ENCODE data around the gene SPO11.
A peak's percentile ranks its signal among the peaks of the same experiment; 100 is the strongest.

SPO11 gene

GRCh38 chr20:57315083-57315975 lies 14.3 kb upstream of the SPO11 start:
- no peak overlapping the region for H2BK15ac ChIP-seq (ENCODE audit: low read length)
- H4K8ac ChIP-seq (ENCODE audit: low read depth, low read length), result no peak overlapping the region
- H3K9me3 ChIP-seq (replicated peaks in 1 of 2; ENCODE audit: control insufficient read depth in 2 of 2, insufficient read depth in 1 of 2, low read depth in 1 of 2, low read length in 2 of 2), result no peaks in the 10 kb centered on the region
- no peak overlapping the region for H4K91ac ChIP-seq (ENCODE audit: low read depth, low read length, poor library complexity)
- no peak overlapping the region for H3K4me3 ChIP-seq (ENCODE audit: low read length in 2 of 2)
- H3K36me3 ChIP-seq (replicated peaks in 1 of 2; ENCODE audit: control insufficient read depth in 2 of 2, insufficient read depth in 2 of 2, low read length in 2 of 2), result no peaks in the 10 kb centered on the region
- no peak overlapping the region for H3K14ac ChIP-seq (ENCODE audit: low read length)
- DNase-seq (ENCODE audit: low spot score), result no peak
- H3K18ac ChIP-seq (ENCODE audit: low read length), result no peak overlapping the region
- H3K4me1 ChIP-seq (ENCODE audit: control insufficient read depth in 2 of 2, insufficient read depth in 1 of 2, low read depth in 1 of 2, low read length in 2 of 2), result peaks cover 1 to 4% of the 10 kb centered on the region in 2 donors
- no peak overlapping the region for H3K9ac ChIP-seq (ENCODE audit: low read depth, low read length, poor library complexity)
- peaks cover 0 to 10% (median 0%) of the 10 kb centered on the region in 3 experiments for H3K27me3 ChIP-seq (ENCODE audit: control insufficient read depth in 3 of 3, insufficient read depth in 3 of 3, low read depth in 1 of 3, low read length in 3 of 3)
- no peak overlapping the region for H2BK120ac ChIP-seq (ENCODE audit: low read depth, low read length)
- H3K23ac ChIP-seq (ENCODE audit: low read depth, low read length, poor library complexity), result no peak overlapping the region
- H2AFZ ChIP-seq (ENCODE audit: low read length), result no peak overlapping the region
- no peak overlapping the region for H2BK12ac ChIP-seq (ENCODE audit: low read length)
- H3K4me2 ChIP-seq (ENCODE audit: insufficient read depth, low read length, poor library complexity, severe bottlenecking), result no peak overlapping the region
- no peaks in the 10 kb centered on the region for H3K79me1 ChIP-seq (ENCODE audit: low read depth, low read length)
- no peak overlapping the region for H2BK5ac ChIP-seq (ENCODE audit: low read length)
- WGBS, 2 donors (ENCODE audit: extremely low coverage in 2 of 2, insufficient read length in 2 of 2, insufficient replicate concordance in 1 of 2), result no CpG with 5 or more reads among the region's 8 CpGs
- H2AK5ac ChIP-seq (ENCODE audit: low read depth, low read length), result peak overlapping the region; percentile 48
- no peak overlapping the region for H3K4ac ChIP-seq (ENCODE audit: low read length)
- no peak overlapping the region for H3K27ac ChIP-seq (replicated peaks; ENCODE audit: low read length)

- Histone ChIP-seq H3K23ac (ENCODE audit: low read depth, low read length, poor library complexity) (no peak overlapping the region), H2BK120ac (ENCODE audit: low read depth, low read length) (no peak overlapping the region), H2BK15ac (ENCODE audit: low read length) (no peak overlapping the region), H2AK5ac (ENCODE audit: low read depth, low read length) (peak overlapping the region; percentile 48), H3K14ac (ENCODE audit: low read length) (no peak overlapping the region), H4K91ac (ENCODE audit: low read depth, low read length, poor library complexity) (no peak overlapping the region), H3K27ac (replicated peaks; ENCODE audit: low read length) (no peak overlapping the region), H3K36me3 (replicated peaks in 1 of 2; ENCODE audit: control insufficient read depth in 2 of 2, insufficient read depth in 2 of 2, low read length in 2 of 2) (no peaks in the 10 kb centered on the region), H3K9me3 (replicated peaks in 1 of 2; ENCODE audit: control insufficient read depth in 2 of 2, insufficient read depth in 1 of 2, low read depth in 1 of 2, low read length in 2 of 2) (no peaks in the 10 kb centered on the region), H2BK12ac (ENCODE audit: low read length) (no peak overlapping the region), H3K27me3 (ENCODE audit: control insufficient read depth in 3 of 3, insufficient read depth in 3 of 3, low read depth in 1 of 3, low read length in 3 of 3) (peaks cover 0 to 10% (median 0%) of the 10 kb centered on the region in 3 experiments), H2AFZ (ENCODE audit: low read length) (no peak overlapping the region), H4K8ac (ENCODE audit: low read depth, low read length) (no peak overlapping the region), H3K9ac (ENCODE audit: low read depth, low read length, poor library complexity) (no peak overlapping the region), H3K4me2 (ENCODE audit: insufficient read depth, low read length, poor library complexity, severe bottlenecking) (no peak overlapping the region), H3K4me1 (ENCODE audit: control insufficient read depth in 2 of 2, insufficient read depth in 1 of 2, low read depth in 1 of 2, low read length in 2 of 2) (peaks cover 1 to 4% of the 10 kb centered on the region in 2 donors), H3K18ac (ENCODE audit: low read length) (no peak overlapping the region), H3K4me3 (ENCODE audit: low read length in 2 of 2) (no peak overlapping the region), H3K79me1 (ENCODE audit: low read depth, low read length) (no peaks in the 10 kb centered on the region), H3K4ac (ENCODE audit: low read length) (no peak overlapping the region), H2BK5ac (ENCODE audit: low read length) (no peak overlapping the region)
- no CpG with 5 or more reads among the region's 8 CpGs for WGBS, 2 donors (ENCODE audit: extremely low coverage in 2 of 2, insufficient read length in 2 of 2, insufficient replicate concordance in 1 of 2)
- DNase-seq (ENCODE audit: low spot score), result no peak
These were observed 13.6 kb upstream of the SPO11 start for GRCh38 chr20:57315976-57316480.

- no peak overlapping the region for H3K9ac ChIP-seq (ENCODE audit: low read depth, low read length, poor library complexity)
These were observed 12.8 kb upstream of the SPO11 start for GRCh38 chr20:57316795-57317201.

GRCh38 chr20:57317316-57317788 lies 12.3 kb upstream of the SPO11 start:
- no peak overlapping the region for H2BK120ac ChIP-seq (ENCODE audit: low read depth, low read length)
- H3K27ac ChIP-seq (replicated peaks; ENCODE audit: low read length), result no peak overlapping the region
- H4K91ac ChIP-seq (ENCODE audit: low read depth, low read length, poor library complexity), result no peak overlapping the region
- no peaks in the 10 kb centered on the region for H3K9me3 ChIP-seq (replicated peaks in 1 of 2; ENCODE audit: control insufficient read depth in 2 of 2, insufficient read depth in 1 of 2, low read depth in 1 of 2, low read length in 2 of 2)
- H3K36me3 ChIP-seq (replicated peaks in 1 of 2; ENCODE audit: control insufficient read depth in 2 of 2, insufficient read depth in 2 of 2, low read length in 2 of 2), result no peaks in the 10 kb centered on the region
- H2BK15ac ChIP-seq (ENCODE audit: low read length), result peak overlapping the region; percentile 25
- H3K18ac ChIP-seq (ENCODE audit: low read length), result peak overlapping the region; percentile 80
- H3K79me1 ChIP-seq (ENCODE audit: low read depth, low read length), result no peaks in the 10 kb centered on the region
- no peak overlapping the region for H3K14ac ChIP-seq (ENCODE audit: low read length)
- H3K4me2 ChIP-seq (ENCODE audit: insufficient read depth, low read length, poor library complexity, severe bottlenecking), result no peak overlapping the region
- H3K4ac ChIP-seq (ENCODE audit: low read length), result no peak overlapping the region
- H2AK5ac ChIP-seq (ENCODE audit: low read depth, low read length), result peak overlapping the region; percentile 59
- H3K4me3 ChIP-seq (ENCODE audit: low read length in 2 of 2), result no peak overlapping the region
- no peak for DNase-seq (ENCODE audit: low spot score)
- no CpG with 5 or more reads among the region's 8 CpGs for WGBS, 2 donors (ENCODE audit: extremely low coverage in 2 of 2, insufficient read length in 2 of 2, insufficient replicate concordance in 1 of 2)
- H3K23ac ChIP-seq (ENCODE audit: low read depth, low read length, poor library complexity), result no peak overlapping the region
- H3K4me1 ChIP-seq (ENCODE audit: control insufficient read depth in 2 of 2, insufficient read depth in 1 of 2, low read depth in 1 of 2, low read length in 2 of 2), result peaks cover 1 to 4% of the 10 kb centered on the region in 2 donors
- no peak overlapping the region for H2BK5ac ChIP-seq (ENCODE audit: low read length)
- H3K27me3 ChIP-seq (ENCODE audit: control insufficient read depth in 3 of 3, insufficient read depth in 3 of 3, low read depth in 1 of 3, low read length in 3 of 3), result peaks cover 0 to 6% (median 0%) of the 10 kb centered on the region in 3 experiments
- no peak overlapping the region for H2AFZ ChIP-seq (ENCODE audit: low read length)
- no peak overlapping the region for H2BK12ac ChIP-seq (ENCODE audit: low read length)
- no peak overlapping the region for H3K9ac ChIP-seq (ENCODE audit: low read depth, low read length, poor library complexity)
- no peak overlapping the region for H4K8ac ChIP-seq (ENCODE audit: low read depth, low read length)

More at GRCh38 chr20:57316795-57317201, 12.8 kb upstream of the SPO11 start:
- H2BK15ac ChIP-seq (ENCODE audit: low read length), result peak overlapping the region; percentile 25
- no peak overlapping the region for H2BK5ac ChIP-seq (ENCODE audit: low read length)
- WGBS, 2 donors (ENCODE audit: extremely low coverage in 2 of 2, insufficient read length in 2 of 2, insufficient replicate concordance in 1 of 2), result no CpG with 5 or more reads among the region's 9 CpGs
- H3K27ac ChIP-seq (replicated peaks; ENCODE audit: low read length), result no peak overlapping the region
- H4K8ac ChIP-seq (ENCODE audit: low read depth, low read length), result no peak overlapping the region
- no peak overlapping the region for H3K4me3 ChIP-seq (ENCODE audit: low read length in 2 of 2)
- no peak overlapping the region for H4K91ac ChIP-seq (ENCODE audit: low read depth, low read length, poor library complexity)
- H2AK5ac ChIP-seq (ENCODE audit: low read depth, low read length), result peak overlapping the region; percentile 59
- no peak overlapping the region for H2AFZ ChIP-seq (ENCODE audit: low read length)
- H3K18ac ChIP-seq (ENCODE audit: low read length), result peak overlapping the region; percentile 80
- H3K4me2 ChIP-seq (ENCODE audit: insufficient read depth, low read length, poor library complexity, severe bottlenecking), result no peak overlapping the region
- H3K79me1 ChIP-seq (ENCODE audit: low read depth, low read length), result no peaks in the 10 kb centered on the region
- no peaks in the 10 kb centered on the region for H3K36me3 ChIP-seq (replicated peaks in 1 of 2; ENCODE audit: control insufficient read depth in 2 of 2, insufficient read depth in 2 of 2, low read length in 2 of 2)
- H2BK120ac ChIP-seq (ENCODE audit: low read depth, low read length), result no peak overlapping the region
- peaks cover 1 to 4% of the 10 kb centered on the region in 2 donors for H3K4me1 ChIP-seq (ENCODE audit: control insufficient read depth in 2 of 2, insufficient read depth in 1 of 2, low read depth in 1 of 2, low read length in 2 of 2)
- H3K23ac ChIP-seq (ENCODE audit: low read depth, low read length, poor library complexity), result no peak overlapping the region
- no peak overlapping the region for H3K4ac ChIP-seq (ENCODE audit: low read length)
- no peak for DNase-seq (ENCODE audit: low spot score)
- peak overlapping the region; percentile 80 for H2BK12ac ChIP-seq (ENCODE audit: low read length)
- no peaks in the 10 kb centered on the region for H3K9me3 ChIP-seq (replicated peaks in 1 of 2; ENCODE audit: control insufficient read depth in 2 of 2, insufficient read depth in 1 of 2, low read depth in 1 of 2, low read length in 2 of 2)
- H3K14ac ChIP-seq (ENCODE audit: low read length), result no peak overlapping the region
- H3K27me3 ChIP-seq (ENCODE audit: control insufficient read depth in 3 of 3, insufficient read depth in 3 of 3, low read depth in 1 of 3, low read length in 3 of 3), result peaks cover 0 to 10% (median 0%) of the 10 kb centered on the region in 3 experiments
